DMS53 treated with DMSO at 0.1 percent for 48 hours (cell line): ENCODE results near the gene CCDC172.

Experiments used
- DNase-seq: peaks from one replicate; lab custom pipeline; 2025; ENCODE audit not compliant: unreplicated experiment; lab: John Stamatoyannopoulos, UW

CCDC172 gene

DNA sequence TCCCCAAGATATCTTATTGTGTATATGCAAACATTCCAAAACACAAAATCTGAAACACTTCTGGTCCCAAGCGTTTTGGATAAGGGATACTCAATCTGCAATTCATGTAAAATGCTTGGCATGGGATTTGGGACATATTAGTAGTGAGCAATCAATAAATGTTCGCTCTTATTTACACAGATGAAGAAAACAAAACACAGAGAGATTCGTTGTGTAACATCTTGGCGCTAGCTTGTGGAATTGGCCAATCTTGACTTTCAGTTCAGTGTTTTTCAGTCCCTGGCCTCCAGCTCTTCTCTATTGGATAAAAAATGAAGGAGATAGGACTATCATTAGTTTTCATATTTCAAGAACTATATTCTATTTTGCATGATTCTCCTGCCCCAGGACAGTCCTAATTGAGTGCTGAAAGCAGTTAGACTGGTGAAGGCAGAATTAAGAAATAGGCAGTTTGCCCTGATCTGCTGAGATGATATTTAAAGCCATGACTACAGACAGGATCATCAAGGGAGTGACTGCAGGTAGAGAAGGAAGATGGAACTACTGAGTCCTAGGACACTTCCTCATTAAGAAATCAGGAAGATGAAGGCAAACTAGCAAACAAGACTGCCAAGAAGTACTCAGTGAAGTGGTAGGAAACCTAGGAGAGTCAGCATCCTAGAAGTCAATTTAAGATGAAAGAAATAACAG, 105.2 kb downstream of the CCDC172 start:
- DNase-seq = no peak
